T-helper 1 cell (primary cell): ENCODE data around the gene SLC25A22.
A peak's percentile ranks its signal among the peaks of the same experiment; 100 is the strongest.

Experiments
- DNase-seq, 5 donors: peaks; one replicate each; pipeline ENCODE4 v3.0.0-alpha.2; 2012 to 2020

The SLC25A22 gene

GRCh38 chr11:802693-803466 is 4.8 kb upstream of the SLC25A22 start:
- DNase-seq, result no peak

GRCh38 chr11:802018-802617 is 4.0 kb upstream of the SLC25A22 start:
- no peak for DNase-seq

- DNase-seq, result no peak
Observed at GRCh38 chr11:801097-801780, 3.2 kb upstream of the SLC25A22 start.

GRCh38 chr11:800473-800872 is 2.4 kb upstream of the SLC25A22 start:
- DNase-seq, result no peak

GRCh38 chr11:799641-800316 is 1.7 kb upstream of the SLC25A22 start:
- no peak for DNase-seq

- peak; percentile 66 to 80 (median 69) for DNase-seq
Observed at GRCh38 chr11:797296-798092, 587 bp downstream of the SLC25A22 start.

GRCh38 chr11:796565-797295 is 1.4 kb downstream of the SLC25A22 start:
- DNase-seq, result no peak

GRCh38 chr11:795634-796564 is 2.2 kb downstream of the SLC25A22 start:
- peak; percentile 62 to 90 (median 73) for DNase-seq

GRCh38 chr11:794766-795633 is 3.1 kb downstream of the SLC25A22 start:
- no peak for DNase-seq

- no peak for DNase-seq
Observed at GRCh38 chr11:794013-794765, 3.9 kb downstream of the SLC25A22 start.

GRCh38 chr11:793556-793955 is 4.5 kb downstream of the SLC25A22 start:
- DNase-seq, result no peak

- DNase-seq, result no peak
Observed at GRCh38 chr11:792873-793272, 5.2 kb downstream of the SLC25A22 start.

- DNase-seq, result no peak
Observed at GRCh38 chr11:792535-792821, 5.6 kb downstream of the SLC25A22 start.

GRCh38 chr11:791658-792534 is 6.2 kb downstream of the SLC25A22 start:
- DNase-seq, result no peak

GRCh38 chr11:790721-791564 is 7.1 kb downstream of the SLC25A22 start:
- no peak for DNase-seq

GRCh38 chr11:789943-790342 is 8.1 kb downstream of the SLC25A22 start, which contains the start of gene CEND1:
CEND1 (minus strand) TSS chr11:790090; CDS start chr11:788576, 1,514 bp downstream.
- peak in 1 of 5 donors; percentile 47 for DNase-seq
